Colonic mucosa (tissue), 4 donors: ENCODE measurements around the gene MCU. TPM values are rescaled to one million over a fixed set of nuclear protein-coding genes. Genes with fewer than 3 reads are reported as not detected.

ENCODE experiments used
- DNase-seq: peaks from one replicate; pipeline ENCODE4 v3.0.0-alpha.2; 2020
- H3K27ac ChIP-seq: fragments of 200-600 bp; one replicate; pipeline ENCODE4 v1.8.0; 2021
- H3K27me3 ChIP-seq: fragments of 200-600 bp; one replicate; pipeline ENCODE4 v1.8.0; 2021
- H3K36me3 ChIP-seq: fragments of 200-600 bp; one replicate; pipeline ENCODE4 v1.8.0; 2021
- H3K4me1 ChIP-seq: fragments of 200-600 bp; one replicate; pipeline ENCODE4 v1.8.0; 2021; ENCODE audit warnings: mild to moderate bottlenecking
- H3K4me3 ChIP-seq: fragments of 200-600 bp; one replicate; pipeline ENCODE4 v1.8.0; 2021
- H3K9ac ChIP-seq, 2 donors: one replicate each; pipeline ENCODE4 v1.7.0; 2013; ENCODE audit warnings: control low read depth in 2 of 2, low read depth in 2 of 2, low read length in 2 of 2
- H3K9me3 ChIP-seq: fragments of 200-600 bp; one replicate; pipeline ENCODE4 v1.8.0; 2021
- intact Hi-C: fragments of 100-400 bp; cut with DNase I; formaldehyde crosslinking; loops from one replicate; pipeline ENCODE4 v1.14.1; 2022
- total RNA-seq, 2 donors: library from RNA; stranded (reverse); fragmentation: NEBNext Ultra II Directional in 1 of 2; extraction: Animal tissue kit (Norgen Biotek cat#: 25700) in 1 of 2; gene quantifications; one replicate each; pipeline ENCODE4 v1.2.1, GENCODE V29; 2021
- TF ChIP-seq, protein P1 (sequence below): fragments of 200-600 bp; IDR thresholded peaks from one replicate; pipeline ENCODE4 v1.8.0; 2022; ENCODE audit warnings: antibody characterized with exemption, mild to moderate bottlenecking
- donor health status: healthy.
- donor health status: DM: no; HTN: no; CAD: no.
- donor health status: DM: no; HTN: no; CAD: no.

MCU gene
- total RNA-seq, 2 donors from 2014 or later: 88.7 to 109 TPM

- intact Hi-C loops: no loop called here
- H3K36me3 ChIP-seq: no peaks in the 10 kb centered on the region
- H3K27ac ChIP-seq: no peak overlapping the region
- TF ChIP-seq, protein P1, sequence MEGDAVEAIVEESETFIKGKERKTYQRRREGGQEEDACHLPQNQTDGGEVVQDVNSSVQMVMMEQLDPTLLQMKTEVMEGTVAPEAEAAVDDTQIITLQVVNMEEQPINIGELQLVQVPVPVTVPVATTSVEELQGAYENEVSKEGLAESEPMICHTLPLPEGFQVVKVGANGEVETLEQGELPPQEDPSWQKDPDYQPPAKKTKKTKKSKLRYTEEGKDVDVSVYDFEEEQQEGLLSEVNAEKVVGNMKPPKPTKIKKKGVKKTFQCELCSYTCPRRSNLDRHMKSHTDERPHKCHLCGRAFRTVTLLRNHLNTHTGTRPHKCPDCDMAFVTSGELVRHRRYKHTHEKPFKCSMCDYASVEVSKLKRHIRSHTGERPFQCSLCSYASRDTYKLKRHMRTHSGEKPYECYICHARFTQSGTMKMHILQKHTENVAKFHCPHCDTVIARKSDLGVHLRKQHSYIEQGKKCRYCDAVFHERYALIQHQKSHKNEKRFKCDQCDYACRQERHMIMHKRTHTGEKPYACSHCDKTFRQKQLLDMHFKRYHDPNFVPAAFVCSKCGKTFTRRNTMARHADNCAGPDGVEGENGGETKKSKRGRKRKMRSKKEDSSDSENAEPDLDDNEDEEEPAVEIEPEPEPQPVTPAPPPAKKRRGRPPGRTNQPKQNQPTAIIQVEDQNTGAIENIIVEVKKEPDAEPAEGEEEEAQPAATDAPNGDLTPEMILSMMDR: no peak
- no peaks in the 10 kb centered on the region for H3K9me3 ChIP-seq
- no peaks in the 10 kb centered on the region for H3K27me3 ChIP-seq
- no peak for DNase-seq
- H3K4me1 ChIP-seq: no peaks in the 10 kb centered on the region
- H3K9ac ChIP-seq: no peak overlapping the region
- no peak overlapping the region for H3K4me3 ChIP-seq
Measured at GRCh38 chr10:72879245-72879644, 187.3 kb downstream of the MCU start.

GRCh38 chr10:72881291-72881690 is 189.3 kb downstream of the MCU start:
- Histone ChIP-seq H3K27ac (no peak overlapping the region), H3K4me1 (no peaks in the 10 kb centered on the region), H3K9ac (no peak overlapping the region), H3K36me3 (no peaks in the 10 kb centered on the region), H3K9me3 (no peaks in the 10 kb centered on the region), H3K27me3 (no peaks in the 10 kb centered on the region), H3K4me3 (no peak overlapping the region)
- no peak for DNase-seq
- TF ChIP-seq, protein P1: no peak
- intact Hi-C loops: no loop called here

DNA sequence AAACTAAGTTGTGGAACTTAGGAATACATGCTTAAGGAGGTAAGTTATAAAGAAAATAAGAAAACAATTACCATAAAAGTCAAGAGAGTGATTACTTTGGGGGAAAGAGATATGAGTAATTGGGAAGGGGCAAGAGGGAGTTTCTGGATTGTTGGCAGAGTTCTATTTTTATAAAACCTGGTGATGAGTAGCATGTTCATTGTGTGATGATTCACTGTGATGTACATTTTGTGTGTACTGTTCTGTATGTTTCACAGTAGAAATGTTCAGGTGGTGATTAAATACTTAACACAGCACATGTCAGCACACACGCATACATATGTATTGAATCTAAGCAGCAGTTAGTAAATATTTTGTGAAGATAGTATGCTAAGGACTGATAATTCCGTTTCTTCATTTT is 191.9 kb downstream of the MCU start:
- H3K4me3 ChIP-seq: no peak overlapping the region
- no peak overlapping the region for H3K27ac ChIP-seq
- no peaks in the 10 kb centered on the region for H3K27me3 ChIP-seq
- TF ChIP-seq, protein P1: no peak
- intact Hi-C loops: no loop called here
- no peaks in the 10 kb centered on the region for H3K36me3 ChIP-seq
- H3K4me1 ChIP-seq: no peaks in the 10 kb centered on the region
- DNase-seq: no peak
- H3K9me3 ChIP-seq: no peaks in the 10 kb centered on the region
- no peak overlapping the region for H3K9ac ChIP-seq

GRCh38 chr10:72885953-72886352 is 194.0 kb downstream of the MCU start:
- H3K9ac ChIP-seq: no peak overlapping the region
- DNase-seq: no peak
- H3K36me3 ChIP-seq: no peaks in the 10 kb centered on the region
- H3K4me3 ChIP-seq: no peak overlapping the region
- no peaks in the 10 kb centered on the region for H3K9me3 ChIP-seq
- no peak overlapping the region for H3K27ac ChIP-seq
- TF ChIP-seq, protein P1: no peak
- no peaks in the 10 kb centered on the region for H3K4me1 ChIP-seq
- intact Hi-C loops: no loop called here
- no peaks in the 10 kb centered on the region for H3K27me3 ChIP-seq

- no peak for DNase-seq
- Histone ChIP-seq H3K9me3 (no peaks in the 10 kb centered on the region), H3K27ac (no peak overlapping the region), H3K36me3 (no peaks in the 10 kb centered on the region), H3K4me3 (no peak overlapping the region), H3K9ac (no peak overlapping the region), H3K27me3 (no peaks in the 10 kb centered on the region), H3K4me1 (no peaks in the 10 kb centered on the region)
- TF ChIP-seq, protein P1: no peak
- intact Hi-C loops: no loop called here
Measured at GRCh38 chr10:72886621-72887020, 194.7 kb downstream of the MCU start.

DNA sequence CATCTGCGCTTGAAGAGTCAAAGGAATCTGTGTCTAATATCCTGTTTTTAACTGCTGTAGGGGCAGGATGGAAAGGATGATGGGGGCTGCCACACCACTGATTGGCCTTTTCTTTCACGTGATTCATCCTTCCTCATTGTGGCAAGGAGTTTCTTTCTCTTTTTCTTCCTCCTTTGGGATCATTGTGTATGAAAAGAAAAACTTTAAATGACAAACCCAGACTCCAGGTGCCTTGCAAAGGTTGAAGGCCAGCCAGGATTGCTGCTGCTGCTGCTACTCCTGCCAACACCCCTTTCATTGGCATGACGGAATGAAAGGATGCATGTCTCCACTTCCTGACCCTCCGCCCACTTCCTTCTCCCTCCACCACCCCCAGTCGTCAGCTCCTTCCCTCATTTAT is 195.1 kb downstream of the MCU start:
- TF ChIP-seq, protein P1: no peak
- Histone ChIP-seq H3K4me1 (no peaks in the 10 kb centered on the region), H3K4me3 (no peak overlapping the region), H3K27ac (no peak overlapping the region), H3K36me3 (no peaks in the 10 kb centered on the region), H3K9me3 (no peaks in the 10 kb centered on the region), H3K27me3 (no peaks in the 10 kb centered on the region), H3K9ac (no peak overlapping the region)
- intact Hi-C loops: no loop called here
- no peak for DNase-seq
